ENCODE data around the gene CIDEA.

CIDEA gene

DNA sequence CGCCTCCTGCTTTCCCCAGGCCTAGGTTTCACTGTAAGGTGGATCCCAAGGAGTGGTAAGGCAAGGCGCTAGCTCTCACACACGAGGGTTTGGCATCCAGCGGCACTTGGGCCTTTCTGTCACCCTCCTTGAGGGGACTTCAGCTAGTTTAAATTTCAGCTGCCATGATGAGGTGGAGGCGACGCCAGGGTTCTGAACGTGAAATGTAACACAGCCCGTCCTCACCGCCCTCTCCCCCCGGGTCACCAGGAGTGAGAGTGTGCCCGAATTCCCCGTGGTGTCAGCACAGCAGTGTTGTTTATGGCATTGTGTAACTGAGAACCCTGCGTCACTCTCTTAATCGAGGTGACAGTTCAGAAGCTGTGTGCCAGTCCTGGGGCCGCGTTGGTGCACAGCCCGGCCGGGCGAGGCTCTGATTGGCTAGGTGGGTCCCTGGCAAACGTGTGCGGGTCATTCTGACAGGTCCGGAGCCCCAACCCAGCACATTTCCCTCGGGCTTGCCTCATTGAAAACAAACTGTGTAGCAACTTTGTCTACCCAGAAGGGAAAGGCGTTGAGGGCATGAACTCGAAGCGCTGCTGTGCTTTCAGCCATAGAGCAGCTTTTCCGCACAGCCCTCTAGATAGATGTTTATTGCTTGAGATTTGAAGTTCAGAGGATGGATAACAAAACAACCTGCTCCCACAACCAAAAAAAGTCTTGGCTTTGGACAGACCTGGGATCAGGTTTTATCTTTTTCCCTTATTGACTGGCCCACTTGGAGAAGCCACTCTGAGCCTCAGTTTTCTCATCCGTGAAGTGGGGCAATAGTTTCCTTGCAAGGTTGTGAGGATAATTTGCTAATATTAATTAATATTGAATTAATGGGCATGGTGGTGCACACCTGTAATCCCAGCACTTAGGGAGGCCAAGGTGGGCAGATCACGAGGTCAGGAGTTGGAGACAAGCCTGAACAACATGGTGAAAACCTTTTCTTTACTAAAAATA lies 4.9 kb downstream of the CIDEA start:
- TF ChIP-seq CREB1 (IDR thresholded peaks at IDR 0.05; ENCODE audit: low read depth), result no peak
- no peak for TF ChIP-seq TEAD4 (IDR thresholded peaks at IDR 0.05)
- TF ChIP-seq NFIC (IDR thresholded peaks at IDR 0.05), result no peak
- no peak for TF ChIP-seq EP300 (IDR thresholded peaks at IDR 0.05; ENCODE audit: borderline replicate concordance)

DNA sequence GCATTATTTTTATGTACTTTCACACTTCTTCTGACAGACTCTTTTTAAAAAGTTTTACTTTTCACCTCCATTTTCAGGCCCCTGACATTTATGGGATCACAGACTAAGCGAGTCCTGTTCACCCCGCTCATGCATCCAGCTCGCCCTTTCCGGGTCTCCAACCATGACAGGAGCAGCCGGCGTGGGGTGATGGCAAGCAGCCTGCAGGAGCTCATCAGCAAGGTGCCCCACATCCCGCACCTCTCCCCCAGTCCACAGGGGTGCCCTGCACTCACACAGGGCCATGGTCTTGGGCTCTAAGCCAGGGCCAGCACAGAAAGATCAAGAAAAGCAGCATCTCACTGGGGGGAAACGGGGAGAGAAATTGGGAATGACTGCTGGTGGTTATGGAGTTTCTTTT lies 8.6 kb downstream of the CIDEA start:
- TF ChIP-seq YY1 (IDR thresholded peaks at IDR 0.05; ENCODE audit: low read depth), result no peak
- TF ChIP-seq EP300 (IDR thresholded peaks at IDR 0.05; ENCODE audit: borderline replicate concordance), result no peak
- TF ChIP-seq EGR1 (IDR thresholded peaks at IDR 0.05), result no peak
- no peak for TF ChIP-seq CEBPB (IDR thresholded peaks at IDR 0.05)
- TF ChIP-seq TAF1 (IDR thresholded peaks at IDR 0.05; ENCODE audit: low read depth), result no peak
- TF ChIP-seq RAD21 (IDR thresholded peaks at IDR 0.05; ENCODE audit: low read depth), result no peak
- TF ChIP-seq TEAD4 (IDR thresholded peaks at IDR 0.05), result no peak
- TF ChIP-seq, protein P1, sequence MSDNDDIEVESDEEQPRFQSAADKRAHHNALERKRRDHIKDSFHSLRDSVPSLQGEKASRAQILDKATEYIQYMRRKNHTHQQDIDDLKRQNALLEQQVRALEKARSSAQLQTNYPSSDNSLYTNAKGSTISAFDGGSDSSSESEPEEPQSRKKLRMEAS (IDR thresholded peaks at IDR 0.05), result no peak

DNA sequence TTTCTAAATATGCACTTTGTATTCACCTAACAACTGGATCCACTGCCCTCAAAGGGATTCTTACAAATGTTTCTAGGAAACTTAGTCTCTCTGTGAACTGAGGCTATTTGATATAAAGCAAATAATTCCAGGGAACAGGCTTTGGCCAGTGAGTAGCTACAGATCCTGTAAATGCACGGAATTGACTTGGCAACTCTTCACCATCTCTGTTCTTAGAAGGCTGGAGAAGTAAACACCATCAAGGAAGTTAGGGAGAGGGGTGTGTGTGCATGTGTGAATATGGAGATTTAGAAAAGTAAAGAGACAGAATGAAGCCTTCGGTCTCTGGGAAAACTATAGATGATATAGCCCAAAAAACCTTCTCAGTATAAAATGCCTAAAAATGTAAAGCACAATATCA lies 10.7 kb downstream of the CIDEA start:
- TF ChIP-seq EGR1 (IDR thresholded peaks at IDR 0.05) (no peak), YY1 (IDR thresholded peaks at IDR 0.05; ENCODE audit: low read depth) (no peak), NFIC (IDR thresholded peaks at IDR 0.05) (no peak), RAD21 (IDR thresholded peaks at IDR 0.05; ENCODE audit: low read depth) (no peak), CEBPB (IDR thresholded peaks at IDR 0.05) (no peak), ZBTB7A (IDR thresholded peaks at IDR 0.05; ENCODE audit: low read depth) (no peak), TAF1 (IDR thresholded peaks at IDR 0.05; ENCODE audit: low read depth) (no peak), TCF12 (IDR thresholded peaks at IDR 0.05; ENCODE audit: low read depth) (no peak), EP300 (IDR thresholded peaks at IDR 0.05; ENCODE audit: borderline replicate concordance) (no peak), FOXM1 (IDR thresholded peaks at IDR 0.05; ENCODE audit: borderline replicate concordance, low read depth) (no peak), TEAD4 (IDR thresholded peaks at IDR 0.05) (no peak), CREB1 (IDR thresholded peaks at IDR 0.05; ENCODE audit: low read depth) (no peak)
- TF ChIP-seq, protein P2, sequence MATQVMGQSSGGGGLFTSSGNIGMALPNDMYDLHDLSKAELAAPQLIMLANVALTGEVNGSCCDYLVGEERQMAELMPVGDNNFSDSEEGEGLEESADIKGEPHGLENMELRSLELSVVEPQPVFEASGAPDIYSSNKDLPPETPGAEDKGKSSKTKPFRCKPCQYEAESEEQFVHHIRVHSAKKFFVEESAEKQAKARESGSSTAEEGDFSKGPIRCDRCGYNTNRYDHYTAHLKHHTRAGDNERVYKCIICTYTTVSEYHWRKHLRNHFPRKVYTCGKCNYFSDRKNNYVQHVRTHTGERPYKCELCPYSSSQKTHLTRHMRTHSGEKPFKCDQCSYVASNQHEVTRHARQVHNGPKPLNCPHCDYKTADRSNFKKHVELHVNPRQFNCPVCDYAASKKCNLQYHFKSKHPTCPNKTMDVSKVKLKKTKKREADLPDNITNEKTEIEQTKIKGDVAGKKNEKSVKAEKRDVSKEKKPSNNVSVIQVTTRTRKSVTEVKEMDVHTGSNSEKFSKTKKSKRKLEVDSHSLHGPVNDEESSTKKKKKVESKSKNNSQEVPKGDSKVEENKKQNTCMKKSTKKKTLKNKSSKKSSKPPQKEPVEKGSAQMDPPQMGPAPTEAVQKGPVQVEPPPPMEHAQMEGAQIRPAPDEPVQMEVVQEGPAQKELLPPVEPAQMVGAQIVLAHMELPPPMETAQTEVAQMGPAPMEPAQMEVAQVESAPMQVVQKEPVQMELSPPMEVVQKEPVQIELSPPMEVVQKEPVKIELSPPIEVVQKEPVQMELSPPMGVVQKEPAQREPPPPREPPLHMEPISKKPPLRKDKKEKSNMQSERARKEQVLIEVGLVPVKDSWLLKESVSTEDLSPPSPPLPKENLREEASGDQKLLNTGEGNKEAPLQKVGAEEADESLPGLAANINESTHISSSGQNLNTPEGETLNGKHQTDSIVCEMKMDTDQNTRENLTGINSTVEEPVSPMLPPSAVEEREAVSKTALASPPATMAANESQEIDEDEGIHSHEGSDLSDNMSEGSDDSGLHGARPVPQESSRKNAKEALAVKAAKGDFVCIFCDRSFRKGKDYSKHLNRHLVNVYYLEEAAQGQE (IDR thresholded peaks at IDR 0.05; ENCODE audit: low read depth), result no peak
- TF ChIP-seq, protein P1 (IDR thresholded peaks at IDR 0.05), result no peak
- TF ChIP-seq, protein P3, sequence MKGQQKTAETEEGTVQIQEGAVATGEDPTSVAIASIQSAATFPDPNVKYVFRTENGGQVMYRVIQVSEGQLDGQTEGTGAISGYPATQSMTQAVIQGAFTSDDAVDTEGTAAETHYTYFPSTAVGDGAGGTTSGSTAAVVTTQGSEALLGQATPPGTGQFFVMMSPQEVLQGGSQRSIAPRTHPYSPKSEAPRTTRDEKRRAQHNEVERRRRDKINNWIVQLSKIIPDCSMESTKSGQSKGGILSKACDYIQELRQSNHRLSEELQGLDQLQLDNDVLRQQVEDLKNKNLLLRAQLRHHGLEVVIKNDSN (IDR thresholded peaks at IDR 0.05), result no peak

DNA sequence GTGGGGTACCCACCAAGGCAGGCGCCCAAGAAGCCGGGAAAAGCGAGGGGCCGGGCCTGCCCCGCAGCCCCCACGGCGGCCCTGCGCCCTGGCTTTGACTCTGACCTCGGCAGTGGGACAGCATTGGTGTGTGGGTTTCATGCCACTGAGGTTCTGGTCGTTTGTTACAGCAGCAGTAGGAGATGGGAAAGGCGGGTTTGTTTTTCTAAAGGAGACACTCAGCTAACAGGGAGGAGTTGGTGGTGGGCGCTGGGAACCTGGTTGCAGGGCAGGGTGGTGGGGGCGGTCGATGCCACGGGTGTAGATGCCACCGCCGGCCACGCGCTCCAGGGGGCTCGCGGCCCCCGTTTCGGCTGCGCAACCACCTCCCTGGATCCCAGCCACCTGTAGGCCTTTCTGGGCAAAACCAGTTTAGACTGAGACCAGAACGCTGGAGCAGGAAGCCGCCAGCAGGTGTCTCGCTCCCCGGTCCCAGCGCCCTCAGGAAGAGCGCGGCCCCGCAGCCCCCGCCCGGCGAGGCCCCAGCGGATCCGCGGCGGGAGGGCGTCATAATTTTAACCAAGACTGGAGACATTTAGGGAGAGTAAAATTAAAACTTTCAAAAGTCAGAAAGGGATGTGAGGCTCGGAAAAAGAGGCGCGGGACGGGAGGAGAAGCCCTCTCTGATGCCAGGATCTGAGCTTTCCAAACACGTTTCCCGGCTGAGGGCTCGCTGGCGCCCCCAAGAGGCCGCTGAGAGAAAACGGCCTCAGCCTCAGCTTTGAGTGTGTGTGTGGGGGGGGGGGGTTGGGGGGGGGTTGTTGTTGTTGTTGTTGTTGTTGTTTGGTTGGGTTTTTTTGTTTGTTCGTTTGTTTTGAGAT lies 17.4 kb downstream of the CIDEA start:
- TF ChIP-seq EGR1 (IDR thresholded peaks at IDR 0.05) (no peak), YY1 (IDR thresholded peaks at IDR 0.05; ENCODE audit: low read depth) (0 out of 2 replicates have a peak, but pooled peaks have one; percentile 8), CEBPB (IDR thresholded peaks at IDR 0.05) (no peak), RAD21 (IDR thresholded peaks at IDR 0.05; ENCODE audit: low read depth) (peak; percentile 24; the same call in 1 of the 2 replicates), ZBTB7A (IDR thresholded peaks at IDR 0.05; ENCODE audit: low read depth) (peak; percentile 80; the same call in 1 of the 2 replicates), TCF12 (IDR thresholded peaks at IDR 0.05; ENCODE audit: low read depth) (no peak)
- TF ChIP-seq, protein P2 (IDR thresholded peaks at IDR 0.05; ENCODE audit: low read depth), result no peak

DNA sequence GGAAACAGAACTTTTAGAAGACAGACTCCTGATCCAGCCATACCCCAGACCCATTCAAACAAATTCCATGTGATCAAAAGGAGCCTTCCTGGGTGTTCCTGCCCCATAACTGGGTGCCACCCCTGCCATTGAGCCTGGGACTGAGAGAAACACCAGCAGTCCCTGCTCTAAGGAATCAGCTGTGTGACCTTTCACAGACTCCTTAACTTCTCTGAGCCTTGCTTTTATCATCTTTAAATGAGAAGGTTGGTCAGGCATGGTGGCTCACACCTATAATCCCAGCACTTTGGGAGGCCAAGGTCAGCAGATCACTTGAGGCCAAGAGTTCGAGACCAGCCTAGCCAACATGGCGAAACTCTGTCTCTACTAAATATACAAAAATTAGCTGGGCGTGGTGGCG lies 20.6 kb downstream of the CIDEA start:
- TF ChIP-seq TAF1 (IDR thresholded peaks at IDR 0.05; ENCODE audit: low read depth), result no peak
- TF ChIP-seq, protein P2 (IDR thresholded peaks at IDR 0.05; ENCODE audit: low read depth), result no peak
- no peak for TF ChIP-seq NFIC (IDR thresholded peaks at IDR 0.05)
- TF ChIP-seq CREB1 (IDR thresholded peaks at IDR 0.05; ENCODE audit: low read depth), result no peak
- TF ChIP-seq TCF12 (IDR thresholded peaks at IDR 0.05; ENCODE audit: low read depth), result no peak
- no peak for TF ChIP-seq FOXM1 (IDR thresholded peaks at IDR 0.05; ENCODE audit: borderline replicate concordance, low read depth)
- no peak for TF ChIP-seq CEBPB (IDR thresholded peaks at IDR 0.05)
- TF ChIP-seq, protein P3 (IDR thresholded peaks at IDR 0.05), result no peak
- TF ChIP-seq ZBTB7A (IDR thresholded peaks at IDR 0.05; ENCODE audit: low read depth), result no peak
- no peak for TF ChIP-seq YY1 (IDR thresholded peaks at IDR 0.05; ENCODE audit: low read depth)
- TF ChIP-seq TEAD4 (IDR thresholded peaks at IDR 0.05), result no peak
